Fibroblast of lung (primary cell): ENCODE data around the gene DNPH1. TPM values are rescaled to one million over a fixed set of nuclear protein-coding genes. Genes with fewer than 3 reads are reported as not detected.

Source experiments
- DNase-seq, 2 donors: peaks; one replicate each; pipeline versions ENCODE4 v3.0.0 to v3.0.0-alpha.2; 2010; ENCODE audit warnings: low read depth in 2 of 2
- H2AFZ ChIP-seq: 2 replicates; pipeline ENCODE4 v1.5.1; 2012; ENCODE audit warnings: low read length, control low read depth, inconsistent platforms
- H3K27ac ChIP-seq: 2 replicates; pipeline ENCODE4 v1.5.1; 2011; ENCODE audit warnings: low read length, control low read depth; ENCODE audit not compliant: insufficient read depth
- H3K27me3 ChIP-seq: 2 replicates; pipeline ENCODE4 v1.5.1; 2011; ENCODE audit warnings: mild to moderate bottlenecking, low read length; ENCODE audit not compliant: control insufficient read depth, insufficient read depth
- H3K36me3 ChIP-seq: 2 replicates; pipeline ENCODE4 v1.5.1; 2011; ENCODE audit warnings: low read length; ENCODE audit not compliant: control insufficient read depth, insufficient read depth
- H3K4me1 ChIP-seq: 2 replicates; pipeline ENCODE4 v1.5.1; 2011; ENCODE audit warnings: low read length; ENCODE audit not compliant: control insufficient read depth, insufficient read depth; ENCODE audit errors: extremely low read depth
- H3K4me2 ChIP-seq: 2 replicates; pipeline ENCODE4 v1.5.1; 2011; ENCODE audit warnings: low read length, control low read depth; ENCODE audit not compliant: insufficient read depth; ENCODE audit errors: extremely low read depth
- H3K4me3 ChIP-seq, 4 experiments: fragments of 200-600 bp in 1 of 4; sonication (generic) in 1 of 4; replicated peaks in 1 of 4; 2 replicates each; pipeline ENCODE4 v1.5.1; 2011 to 2016; ENCODE audit warnings: low read length in 4 of 4, low read depth in 3 of 4, mild to moderate bottlenecking in 3 of 4, control low read depth in 2 of 4, inconsistent platforms in 1 of 4, mixed read lengths in 1 of 4; ENCODE audit not compliant: insufficient read depth in 1 of 4; ENCODE audit errors: control extremely low read depth in 1 of 4
- H3K79me2 ChIP-seq: 2 replicates; pipeline ENCODE4 v1.5.1; 2012; ENCODE audit warnings: mild to moderate bottlenecking, low read length, inconsistent platforms; ENCODE audit not compliant: control insufficient read depth, insufficient read depth
- H3K9ac ChIP-seq: 2 replicates; pipeline ENCODE4 v1.5.1; 2011; ENCODE audit warnings: mild to moderate bottlenecking, low read length, control low read depth; ENCODE audit not compliant: insufficient read depth
- H3K9me3 ChIP-seq: 2 replicates; pipeline ENCODE4 v1.5.1; 2012; ENCODE audit warnings: low read depth, low read length; ENCODE audit not compliant: control insufficient read depth, insufficient read depth
- H4K20me1 ChIP-seq: 2 replicates; pipeline ENCODE4 v1.5.1; 2011; ENCODE audit warnings: low read length; ENCODE audit not compliant: control insufficient read depth, insufficient read depth; ENCODE audit errors: extremely low read depth
- EZH2 ChIP-seq: IDR thresholded peaks from 2 replicates; pipeline ENCODE4 v1.5.1; 2012; ENCODE audit warnings: low read length, control low read depth, mild to moderate bottlenecking; ENCODE audit errors: missing control alignments
- polyA minus RNA-seq: library from RNA; depleted of rRNA, polyadenylated mRNA; stranded (reverse); fragments of >200 nt; gene quantifications from 2 replicates; pipeline ENCODE4 v1.2.3, GENCODE V29; 2011; ENCODE audit warnings: low replicate concordance
- polyA plus RNA-seq, 2 donors: library from polyadenylated mRNA; depleted of rRNA in 1 of 2; stranded (reverse) in 1 of 2; unstranded in 1 of 2; fragments of >200 nt; gene quantifications; 2 replicates each; pipeline ENCODE4 v1.2.1, GENCODE V29; 2011 to 2012; ENCODE audit warnings: missing spikeins in 1 of 2
- total RNA-seq: library from RNA; depleted of rRNA; stranded (reverse); fragments of >200 nt; gene quantifications from 2 replicates; pipeline ENCODE4 v1.2.1, GENCODE V29; 2014
- TF ChIP-seq, protein P1 (sequence below), 2 donors: IDR thresholded peaks in 1 of 2; conservative IDR thresholded peaks in 1 of 2; 1 replicate in 1 of 2; 2 replicates in 1 of 2; pipeline ENCODE4 v1.5.1; 2011 to 2012; ENCODE audit warnings: low read length in 2 of 2, control low read depth in 1 of 2, inconsistent platforms in 1 of 2, low read depth in 1 of 2, mild to moderate bottlenecking in 1 of 2

Gene DNPH1
- total RNA-seq (39.5 and 52.5 TPM in 2 replicates), polyA plus RNA-seq (31.2 and 32.0 TPM in 2 replicates), polyA minus RNA-seq (9.5 and 12.9 TPM in 2 replicates)
- 57.1 and 68.1 TPM in 2 replicates for polyA plus RNA-seq (2012)

DNA sequence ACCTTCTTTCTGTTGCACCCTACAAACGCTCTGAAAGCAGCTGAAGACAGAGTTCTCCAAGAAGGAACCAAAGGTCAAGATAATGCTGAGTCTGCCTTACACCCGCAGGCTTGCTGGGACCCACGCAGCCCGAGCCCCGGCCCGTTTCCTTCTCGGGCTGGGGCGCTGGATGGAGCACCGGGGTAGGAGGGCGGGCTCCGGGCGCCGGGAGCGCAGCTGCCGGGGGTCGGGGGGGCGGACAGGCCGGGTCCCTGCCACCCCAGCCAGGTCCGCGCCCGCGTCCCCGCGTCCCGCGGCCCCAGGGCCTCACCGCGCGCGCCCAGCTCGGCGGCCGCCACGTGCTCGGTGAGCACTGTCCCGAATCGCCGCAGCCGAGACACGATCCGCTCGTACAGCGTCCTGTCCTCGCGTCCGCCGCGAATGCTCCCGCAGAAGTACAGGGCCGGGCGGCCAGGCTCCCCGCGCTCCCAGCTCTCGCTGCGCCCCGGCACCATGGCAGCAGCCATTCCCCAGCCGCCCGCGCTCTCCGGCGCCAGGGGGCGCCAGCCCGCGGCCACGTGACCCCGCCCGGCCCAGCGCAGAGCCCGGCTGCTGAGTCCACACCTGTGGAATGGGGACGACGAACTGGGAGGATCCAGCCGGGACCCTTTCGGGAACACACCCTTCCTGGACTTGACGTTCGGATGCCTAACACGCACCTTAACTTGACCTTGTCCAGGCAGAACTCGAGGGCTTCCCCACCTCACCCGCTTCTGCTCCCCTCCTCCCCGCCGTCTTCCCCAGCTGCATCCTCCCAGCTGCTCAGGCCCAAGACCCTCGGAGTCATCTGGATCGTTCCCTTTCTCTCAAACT lies at the start of gene DNPH1:
TSS of gene DNPH1 (minus strand) at position 531 of the 852 bp plus-strand sequence. CDS start at position 506, 25 bp downstream.
- Histone ChIP-seq H3K4me3 (peak within 1 kb of the TSS; percentile 33 to 74 (median 62)), H3K79me2 (no peaks in the 10 kb centered on the region), H3K9me3 (no peaks in the 10 kb centered on the region), H3K36me3 (peaks cover 2% of the 10 kb centered on the region), H3K4me2 (peak within 1 kb of the TSS; percentile 75), H3K9ac (peak within 1 kb of the TSS; percentile 67), H3K27me3 (peaks cover 7% of the 10 kb centered on the region), H4K20me1 (no peaks in the 10 kb centered on the region), H3K4me1 (peaks cover 2% of the 10 kb centered on the region), H2AFZ (peak within 1 kb of the TSS; percentile 89), H3K27ac (no peak within 1 kb of the TSS)
- no peak for TF ChIP-seq EZH2
- TF ChIP-seq, protein P1, sequence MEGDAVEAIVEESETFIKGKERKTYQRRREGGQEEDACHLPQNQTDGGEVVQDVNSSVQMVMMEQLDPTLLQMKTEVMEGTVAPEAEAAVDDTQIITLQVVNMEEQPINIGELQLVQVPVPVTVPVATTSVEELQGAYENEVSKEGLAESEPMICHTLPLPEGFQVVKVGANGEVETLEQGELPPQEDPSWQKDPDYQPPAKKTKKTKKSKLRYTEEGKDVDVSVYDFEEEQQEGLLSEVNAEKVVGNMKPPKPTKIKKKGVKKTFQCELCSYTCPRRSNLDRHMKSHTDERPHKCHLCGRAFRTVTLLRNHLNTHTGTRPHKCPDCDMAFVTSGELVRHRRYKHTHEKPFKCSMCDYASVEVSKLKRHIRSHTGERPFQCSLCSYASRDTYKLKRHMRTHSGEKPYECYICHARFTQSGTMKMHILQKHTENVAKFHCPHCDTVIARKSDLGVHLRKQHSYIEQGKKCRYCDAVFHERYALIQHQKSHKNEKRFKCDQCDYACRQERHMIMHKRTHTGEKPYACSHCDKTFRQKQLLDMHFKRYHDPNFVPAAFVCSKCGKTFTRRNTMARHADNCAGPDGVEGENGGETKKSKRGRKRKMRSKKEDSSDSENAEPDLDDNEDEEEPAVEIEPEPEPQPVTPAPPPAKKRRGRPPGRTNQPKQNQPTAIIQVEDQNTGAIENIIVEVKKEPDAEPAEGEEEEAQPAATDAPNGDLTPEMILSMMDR (conservative IDR thresholded peaks at IDR 0.05 in 1 of 2, IDR thresholded peaks at IDR 0.05 in 1 of 2; ENCODE audit: low read depth in 1 of 2, low read length in 2 of 2), result peak; percentile 43 to 65
- peak; percentile 53 to 56 for DNase-seq

GRCh38 chr6:43278524-43279078 lies 49.3 kb upstream of the DNPH1 start:
- Histone ChIP-seq H3K4me1 (no peaks in the 10 kb centered on the region), H3K9ac (no peak overlapping the region), H3K36me3 (no peaks in the 10 kb centered on the region), H3K79me2 (no peaks in the 10 kb centered on the region), H3K27ac (no peak overlapping the region), H3K4me3 (no peak overlapping the region), H2AFZ (no peak overlapping the region), H4K20me1 (no peaks in the 10 kb centered on the region), H3K9me3 (no peaks in the 10 kb centered on the region), H3K27me3 (peaks cover 17% of the 10 kb centered on the region), H3K4me2 (no peak overlapping the region)
- TF ChIP-seq, protein P1 (conservative IDR thresholded peaks at IDR 0.05 in 1 of 2, IDR thresholded peaks at IDR 0.05 in 1 of 2; ENCODE audit: low read depth in 1 of 2, low read length in 2 of 2), result no peak
- peak; percentile 51 for TF ChIP-seq EZH2
- DNase-seq, result peak in 1 of 2 donors; percentile 69
